ENCODE measurements around the gene PLEKHM3. TPM values are rescaled to one million over a fixed set of nuclear protein-coding genes. Genes with fewer than 3 reads are reported as not detected.

PLEKHM3 gene
- total and polyA plus RNA-seq, 4 donors, result 3.0 to 18.3 (median 5.5) TPM

DNA sequence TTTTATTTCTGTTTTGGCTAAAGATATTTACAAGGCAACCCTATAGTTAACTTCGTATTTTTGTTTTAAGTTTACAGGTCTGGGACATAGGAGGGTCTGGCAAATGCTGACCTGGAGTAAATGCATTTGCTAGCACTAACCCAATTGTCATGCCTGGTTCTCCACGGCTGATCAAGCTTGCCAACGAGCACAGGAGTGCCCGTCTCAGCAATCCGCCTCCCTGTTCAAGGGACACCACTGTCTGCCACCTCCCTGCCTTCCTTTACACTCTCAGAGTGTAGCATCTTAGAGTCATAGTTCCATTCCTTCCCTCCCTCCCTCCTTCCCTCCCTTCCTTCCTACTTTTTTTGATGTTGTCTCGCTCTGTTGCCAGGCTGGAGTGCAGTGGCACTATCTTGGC, 104.6 kb downstream of the PLEKHM3 start:
- TF ChIP-seq HNF4G (IDR thresholded peaks at IDR 0.05) (no peak), EGR1 (IDR thresholded peaks at IDR 0.05; ENCODE audit: low read depth in 2 of 2) (no peak), YY1 (IDR thresholded peaks at IDR 0.05) (no peak), JUND (IDR thresholded peaks at IDR 0.05) (no peak), SP1 (IDR thresholded peaks at IDR 0.05) (no peak), RAD21 (IDR thresholded peaks at IDR 0.05) (no peak), FOXA1 (IDR thresholded peaks at IDR 0.05) (no peak), GABPA (IDR thresholded peaks at IDR 0.05 in 1 of 2, conservative IDR thresholded peaks at IDR 0.05 in 1 of 2) (no peak), HNF4A (conservative IDR thresholded peaks at IDR 0.05) (no peak), FOXA2 (IDR thresholded peaks at IDR 0.05) (no peak)
- TF ChIP-seq, protein P1, sequence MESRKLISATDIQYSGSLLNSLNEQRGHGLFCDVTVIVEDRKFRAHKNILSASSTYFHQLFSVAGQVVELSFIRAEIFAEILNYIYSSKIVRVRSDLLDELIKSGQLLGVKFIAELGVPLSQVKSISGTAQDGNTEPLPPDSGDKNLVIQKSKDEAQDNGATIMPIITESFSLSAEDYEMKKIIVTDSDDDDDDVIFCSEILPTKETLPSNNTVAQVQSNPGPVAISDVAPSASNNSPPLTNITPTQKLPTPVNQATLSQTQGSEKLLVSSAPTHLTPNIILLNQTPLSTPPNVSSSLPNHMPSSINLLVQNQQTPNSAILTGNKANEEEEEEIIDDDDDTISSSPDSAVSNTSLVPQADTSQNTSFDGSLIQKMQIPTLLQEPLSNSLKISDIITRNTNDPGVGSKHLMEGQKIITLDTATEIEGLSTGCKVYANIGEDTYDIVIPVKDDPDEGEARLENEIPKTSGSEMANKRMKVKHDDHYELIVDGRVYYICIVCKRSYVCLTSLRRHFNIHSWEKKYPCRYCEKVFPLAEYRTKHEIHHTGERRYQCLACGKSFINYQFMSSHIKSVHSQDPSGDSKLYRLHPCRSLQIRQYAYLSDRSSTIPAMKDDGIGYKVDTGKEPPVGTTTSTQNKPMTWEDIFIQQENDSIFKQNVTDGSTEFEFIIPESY (IDR thresholded peaks at IDR 0.05), result no peak
- TF ChIP-seq, protein P2, sequence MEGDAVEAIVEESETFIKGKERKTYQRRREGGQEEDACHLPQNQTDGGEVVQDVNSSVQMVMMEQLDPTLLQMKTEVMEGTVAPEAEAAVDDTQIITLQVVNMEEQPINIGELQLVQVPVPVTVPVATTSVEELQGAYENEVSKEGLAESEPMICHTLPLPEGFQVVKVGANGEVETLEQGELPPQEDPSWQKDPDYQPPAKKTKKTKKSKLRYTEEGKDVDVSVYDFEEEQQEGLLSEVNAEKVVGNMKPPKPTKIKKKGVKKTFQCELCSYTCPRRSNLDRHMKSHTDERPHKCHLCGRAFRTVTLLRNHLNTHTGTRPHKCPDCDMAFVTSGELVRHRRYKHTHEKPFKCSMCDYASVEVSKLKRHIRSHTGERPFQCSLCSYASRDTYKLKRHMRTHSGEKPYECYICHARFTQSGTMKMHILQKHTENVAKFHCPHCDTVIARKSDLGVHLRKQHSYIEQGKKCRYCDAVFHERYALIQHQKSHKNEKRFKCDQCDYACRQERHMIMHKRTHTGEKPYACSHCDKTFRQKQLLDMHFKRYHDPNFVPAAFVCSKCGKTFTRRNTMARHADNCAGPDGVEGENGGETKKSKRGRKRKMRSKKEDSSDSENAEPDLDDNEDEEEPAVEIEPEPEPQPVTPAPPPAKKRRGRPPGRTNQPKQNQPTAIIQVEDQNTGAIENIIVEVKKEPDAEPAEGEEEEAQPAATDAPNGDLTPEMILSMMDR (IDR thresholded peaks at IDR 0.05; ENCODE audit: low read depth, low read length, missing input control), result no peak
- TF ChIP-seq, protein P3, sequence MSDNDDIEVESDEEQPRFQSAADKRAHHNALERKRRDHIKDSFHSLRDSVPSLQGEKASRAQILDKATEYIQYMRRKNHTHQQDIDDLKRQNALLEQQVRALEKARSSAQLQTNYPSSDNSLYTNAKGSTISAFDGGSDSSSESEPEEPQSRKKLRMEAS (IDR thresholded peaks at IDR 0.05), result no peak
- DNase-seq (ENCODE audit: low spot score), result no peak
- 95% methylated on average over 6 of the region's 6 CpGs for WGBS
- H3K9me3 ChIP-seq (ENCODE audit: control insufficient read depth in 4 of 4, low read length in 3 of 4), result no peaks in the 10 kb centered on the region
- no peak overlapping the region for H3K4me3 ChIP-seq (ENCODE audit: low read depth in 1 of 3, low read length in 3 of 3)
- H3K27me3 ChIP-seq (ENCODE audit: control insufficient read depth in 4 of 4, insufficient read depth in 4 of 4, low read length in 3 of 4), result no peaks in the 10 kb centered on the region
- no peak overlapping the region for H3K9ac ChIP-seq (ENCODE audit: low read depth in 1 of 2, low read length in 2 of 2)
- H3K27ac ChIP-seq (ENCODE audit: low read depth in 1 of 2, low read length in 2 of 2), result no peak overlapping the region
- H3K36me3 ChIP-seq (ENCODE audit: control insufficient read depth in 4 of 4, insufficient read depth in 3 of 4, low read depth in 1 of 4, low read length in 3 of 4), result peaks cover 0 to 1% (median 0%) of the 10 kb centered on the region in 4 donors
- peaks cover 2 to 6% (median 4%) of the 10 kb centered on the region in 4 donors for H3K4me1 ChIP-seq (ENCODE audit: control insufficient read depth in 4 of 4, insufficient read depth in 4 of 4, low read length in 3 of 4)

DNA sequence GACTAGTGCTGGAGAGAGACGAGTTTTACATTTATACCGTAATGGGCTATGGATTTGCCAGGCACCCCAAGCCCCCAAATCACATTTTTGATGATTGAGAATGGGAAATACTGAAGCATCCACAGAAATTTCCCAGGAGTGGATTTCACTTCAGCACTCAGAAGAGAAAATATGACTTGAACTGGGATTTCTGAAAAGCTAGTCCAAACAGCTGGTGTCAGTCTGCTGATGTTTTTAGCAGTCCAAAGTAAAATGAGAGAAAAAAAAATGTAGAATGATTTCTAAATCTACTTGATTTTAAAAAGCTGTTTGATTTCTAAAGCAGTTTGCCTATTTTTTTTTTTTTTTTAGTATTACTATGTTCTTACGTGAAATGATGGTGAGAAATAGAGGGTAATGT, 105.0 kb downstream of the PLEKHM3 start:
- Histone ChIP-seq H3K4me1 (ENCODE audit: control insufficient read depth in 4 of 4, insufficient read depth in 4 of 4, low read length in 3 of 4) (peaks cover 0 to 2% (median under 1%) of the 10 kb centered on the region in 4 donors), H3K4me3 (ENCODE audit: low read depth in 1 of 3, low read length in 3 of 3) (no peak overlapping the region), H3K36me3 (ENCODE audit: control insufficient read depth in 4 of 4, insufficient read depth in 3 of 4, low read depth in 1 of 4, low read length in 3 of 4) (peaks cover 0 to 1% (median 0%) of the 10 kb centered on the region in 4 donors), H3K9ac (ENCODE audit: low read depth in 1 of 2, low read length in 2 of 2) (no peak overlapping the region), H3K9me3 (ENCODE audit: control insufficient read depth in 4 of 4, low read length in 3 of 4) (no peaks in the 10 kb centered on the region), H3K27ac (ENCODE audit: low read depth in 1 of 2, low read length in 2 of 2) (no peak overlapping the region), H3K27me3 (ENCODE audit: control insufficient read depth in 4 of 4, insufficient read depth in 4 of 4, low read length in 3 of 4) (no peaks in the 10 kb centered on the region)
- DNase-seq (ENCODE audit: low spot score), result no peak
- TF ChIP-seq, protein P4, sequence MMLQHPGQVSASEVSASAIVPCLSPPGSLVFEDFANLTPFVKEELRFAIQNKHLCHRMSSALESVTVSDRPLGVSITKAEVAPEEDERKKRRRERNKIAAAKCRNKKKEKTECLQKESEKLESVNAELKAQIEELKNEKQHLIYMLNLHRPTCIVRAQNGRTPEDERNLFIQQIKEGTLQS (IDR thresholded peaks at IDR 0.05), result no peak
- TF ChIP-seq RXRA (IDR thresholded peaks at IDR 0.05) (no peak), HNF4G (IDR thresholded peaks at IDR 0.05) (no peak), GABPA (IDR thresholded peaks at IDR 0.05 in 1 of 2, conservative IDR thresholded peaks at IDR 0.05 in 1 of 2) (no peak), NR2F2 (IDR thresholded peaks at IDR 0.05) (no peak), RAD21 (IDR thresholded peaks at IDR 0.05) (no peak), JUND (IDR thresholded peaks at IDR 0.05) (no peak), YY1 (IDR thresholded peaks at IDR 0.05) (no peak), EGR1 (IDR thresholded peaks at IDR 0.05; ENCODE audit: low read depth in 2 of 2) (no peak), FOXA1 (IDR thresholded peaks at IDR 0.05) (no peak), SP1 (IDR thresholded peaks at IDR 0.05) (no peak), FOXA2 (IDR thresholded peaks at IDR 0.05) (no peak), TAF1 (conservative IDR thresholded peaks at IDR 0.05) (no peak), HNF4A (conservative IDR thresholded peaks at IDR 0.05) (no peak)
- TF ChIP-seq, protein P3 (IDR thresholded peaks at IDR 0.05), result no peak
- TF ChIP-seq, protein P2 (IDR thresholded peaks at IDR 0.05; ENCODE audit: low read depth, low read length, missing input control), result no peak
- TF ChIP-seq, protein P5, sequence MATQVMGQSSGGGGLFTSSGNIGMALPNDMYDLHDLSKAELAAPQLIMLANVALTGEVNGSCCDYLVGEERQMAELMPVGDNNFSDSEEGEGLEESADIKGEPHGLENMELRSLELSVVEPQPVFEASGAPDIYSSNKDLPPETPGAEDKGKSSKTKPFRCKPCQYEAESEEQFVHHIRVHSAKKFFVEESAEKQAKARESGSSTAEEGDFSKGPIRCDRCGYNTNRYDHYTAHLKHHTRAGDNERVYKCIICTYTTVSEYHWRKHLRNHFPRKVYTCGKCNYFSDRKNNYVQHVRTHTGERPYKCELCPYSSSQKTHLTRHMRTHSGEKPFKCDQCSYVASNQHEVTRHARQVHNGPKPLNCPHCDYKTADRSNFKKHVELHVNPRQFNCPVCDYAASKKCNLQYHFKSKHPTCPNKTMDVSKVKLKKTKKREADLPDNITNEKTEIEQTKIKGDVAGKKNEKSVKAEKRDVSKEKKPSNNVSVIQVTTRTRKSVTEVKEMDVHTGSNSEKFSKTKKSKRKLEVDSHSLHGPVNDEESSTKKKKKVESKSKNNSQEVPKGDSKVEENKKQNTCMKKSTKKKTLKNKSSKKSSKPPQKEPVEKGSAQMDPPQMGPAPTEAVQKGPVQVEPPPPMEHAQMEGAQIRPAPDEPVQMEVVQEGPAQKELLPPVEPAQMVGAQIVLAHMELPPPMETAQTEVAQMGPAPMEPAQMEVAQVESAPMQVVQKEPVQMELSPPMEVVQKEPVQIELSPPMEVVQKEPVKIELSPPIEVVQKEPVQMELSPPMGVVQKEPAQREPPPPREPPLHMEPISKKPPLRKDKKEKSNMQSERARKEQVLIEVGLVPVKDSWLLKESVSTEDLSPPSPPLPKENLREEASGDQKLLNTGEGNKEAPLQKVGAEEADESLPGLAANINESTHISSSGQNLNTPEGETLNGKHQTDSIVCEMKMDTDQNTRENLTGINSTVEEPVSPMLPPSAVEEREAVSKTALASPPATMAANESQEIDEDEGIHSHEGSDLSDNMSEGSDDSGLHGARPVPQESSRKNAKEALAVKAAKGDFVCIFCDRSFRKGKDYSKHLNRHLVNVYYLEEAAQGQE (IDR thresholded peaks at IDR 0.05), result no peak
- TF ChIP-seq, protein P1 (IDR thresholded peaks at IDR 0.05), result no peak
- WGBS, result 96% methylated on average over 3 of the region's 3 CpGs

All from liver (tissue), 9 donors.